ENCODE measurements around the gene ADAM10. TPM values are rescaled to one million over a fixed set of nuclear protein-coding genes. Genes with fewer than 3 reads are reported as not detected.

ADAM10 gene
- polyA plus RNA-seq, 1 of the 3 experiments (the other 2 are of a cell fraction), result 83.5 TPM

GRCh38 chr15:58705105-58705504, 44.4 kb downstream of the ADAM10 start:
- Histone ChIP-seq H3K79me2 (ENCODE audit: insufficient read depth) (peaks cover 66% of the 10 kb centered on the region), H3F3A (replicated peaks; ENCODE audit: insufficient read depth) (peaks cover 4% of the 10 kb centered on the region), H3K9me2 (no peaks in the 10 kb centered on the region), H2AFZ (ENCODE audit: low read depth) (no peak overlapping the region), H4K20me1 (ENCODE audit: insufficient read depth) (peaks cover 3% of the 10 kb centered on the region; the same call in 1 of the 2 replicates), H3K27ac (ENCODE audit: low read depth in 2 of 2, low read length in 1 of 2) (no peak overlapping the region; a peak in 1 of 4 replicates), H3K4me1 (ENCODE audit: control insufficient read depth in 1 of 2, insufficient read depth in 2 of 2, low read depth in 1 of 2, low read length in 1 of 2) (no peaks in the 10 kb centered on the region; a peak in 1 of 4 replicates), H3K36me3 (replicated peaks in 1 of 2; ENCODE audit: control insufficient read depth in 1 of 2, insufficient read depth in 2 of 2, low read length in 1 of 2) (peaks cover 0 to 30% of the 10 kb centered on the region in 2 experiments), H3K4me3 (ENCODE audit: low read depth in 2 of 2, low read length in 1 of 2) (no peak overlapping the region), H3K4me2 (no peak overlapping the region), H3K9me3 (0 out of 2 replicates have a peak, but pooled peaks cover under 1% of the 10 kb centered on the region), H3K27me3 (ENCODE audit: insufficient read depth) (no peaks in the 10 kb centered on the region), H3K9ac (no peak overlapping the region)
- POLR2A ChIA-PET, result no interaction called here
- no peak for DNase-seq
- TF ChIP-seq FOSL2 (IDR thresholded peaks at IDR 0.05; ENCODE audit: borderline replicate concordance, low read depth) (no peak), ELF1 (IDR thresholded peaks at IDR 0.05) (no peak), CHD2 (IDR thresholded peaks at IDR 0.05; ENCODE audit: low read length, partially characterized antibody) (no peak)
- TF ChIP-seq, protein P1, sequence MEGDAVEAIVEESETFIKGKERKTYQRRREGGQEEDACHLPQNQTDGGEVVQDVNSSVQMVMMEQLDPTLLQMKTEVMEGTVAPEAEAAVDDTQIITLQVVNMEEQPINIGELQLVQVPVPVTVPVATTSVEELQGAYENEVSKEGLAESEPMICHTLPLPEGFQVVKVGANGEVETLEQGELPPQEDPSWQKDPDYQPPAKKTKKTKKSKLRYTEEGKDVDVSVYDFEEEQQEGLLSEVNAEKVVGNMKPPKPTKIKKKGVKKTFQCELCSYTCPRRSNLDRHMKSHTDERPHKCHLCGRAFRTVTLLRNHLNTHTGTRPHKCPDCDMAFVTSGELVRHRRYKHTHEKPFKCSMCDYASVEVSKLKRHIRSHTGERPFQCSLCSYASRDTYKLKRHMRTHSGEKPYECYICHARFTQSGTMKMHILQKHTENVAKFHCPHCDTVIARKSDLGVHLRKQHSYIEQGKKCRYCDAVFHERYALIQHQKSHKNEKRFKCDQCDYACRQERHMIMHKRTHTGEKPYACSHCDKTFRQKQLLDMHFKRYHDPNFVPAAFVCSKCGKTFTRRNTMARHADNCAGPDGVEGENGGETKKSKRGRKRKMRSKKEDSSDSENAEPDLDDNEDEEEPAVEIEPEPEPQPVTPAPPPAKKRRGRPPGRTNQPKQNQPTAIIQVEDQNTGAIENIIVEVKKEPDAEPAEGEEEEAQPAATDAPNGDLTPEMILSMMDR (IDR thresholded peaks at IDR 0.05), result no peak
- WGBS (ENCODE audit: low lambda C conversion rate), result 98% methylated on average over 2 of the region's 2 CpGs
- CTCF ChIA-PET, result no interaction called here

DNA sequence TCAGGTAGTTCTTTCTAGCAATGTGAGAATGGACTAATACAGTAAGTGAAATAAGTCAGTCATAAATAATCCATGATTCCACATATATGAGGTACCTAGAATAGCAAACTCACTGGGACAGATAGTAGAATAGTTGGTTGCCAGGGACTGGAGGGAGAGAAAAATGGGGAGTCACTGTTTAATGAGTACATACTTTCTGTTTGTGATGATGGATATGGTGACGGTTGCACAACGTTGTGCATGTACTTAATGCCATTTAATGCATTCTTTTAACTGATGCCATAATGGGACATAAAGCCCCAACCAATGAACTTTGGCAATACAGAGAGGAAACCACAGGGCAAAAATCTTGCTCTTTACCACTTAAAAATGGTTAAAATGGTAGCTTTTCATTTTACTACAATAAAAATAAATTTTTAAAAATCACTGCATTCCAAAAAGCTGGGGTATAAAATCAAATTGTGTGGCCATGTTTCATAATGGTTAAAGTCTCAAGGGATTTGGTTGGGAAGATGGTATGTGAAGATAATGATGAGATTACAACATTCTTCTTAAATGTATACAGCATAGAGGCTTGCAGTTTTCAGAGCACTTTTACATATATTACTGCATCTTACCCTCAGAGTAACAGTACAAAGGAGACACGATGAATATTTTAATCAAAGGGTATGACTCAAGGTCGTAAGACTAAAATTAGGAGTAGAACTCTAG, 45.2 kb downstream of the ADAM10 start:
- Histone ChIP-seq H3K9me3 (peaks cover 8% of the 10 kb centered on the region; the same call in 1 of the 2 replicates), H3K36me3 (replicated peaks in 1 of 2; ENCODE audit: control insufficient read depth in 1 of 2, insufficient read depth in 2 of 2, low read length in 1 of 2) (peaks cover 0 to 37% of the 10 kb centered on the region in 2 experiments), H3K27me3 (ENCODE audit: insufficient read depth) (no peaks in the 10 kb centered on the region), H3K4me3 (ENCODE audit: low read depth in 2 of 2, low read length in 1 of 2) (no peak overlapping the region), H3K9ac (no peak overlapping the region), H3K4me1 (ENCODE audit: control insufficient read depth in 1 of 2, insufficient read depth in 2 of 2, low read depth in 1 of 2, low read length in 1 of 2) (no peaks in the 10 kb centered on the region; a peak in 1 of 4 replicates), H3K27ac (ENCODE audit: low read depth in 2 of 2, low read length in 1 of 2) (peak overlapping the region in 1 of 2 experiments; percentile 12; a peak in 1 of 4 replicates), H3K79me2 (ENCODE audit: insufficient read depth) (peaks cover 69% of the 10 kb centered on the region), H3K9me2 (no peaks in the 10 kb centered on the region), H3F3A (replicated peaks; ENCODE audit: insufficient read depth) (peaks cover 4% of the 10 kb centered on the region), H3K4me2 (no peak overlapping the region), H4K20me1 (ENCODE audit: insufficient read depth) (peaks cover 3% of the 10 kb centered on the region; the same call in 1 of the 2 replicates), H2AFZ (ENCODE audit: low read depth) (no peak overlapping the region)
- ChIA-PET CTCF (interaction anchor here (0.7 kb wide), 1 partner anchor 213 kb away, joined by 3 read pairs; no protein-coding TSS in a partner anchor), POLR2A (no interaction called here)
- TF ChIP-seq MXI1 (IDR thresholded peaks at IDR 0.05; ENCODE audit: low read depth, low read length) (no peak), FOXJ3 (CRISPR knock-in tag; IDR thresholded peaks at IDR 0.05) (no peak), ZBTB33 (IDR thresholded peaks at IDR 0.05; ENCODE audit: borderline replicate concordance, low read depth) (no peak)
- TF ChIP-seq, protein P2, sequence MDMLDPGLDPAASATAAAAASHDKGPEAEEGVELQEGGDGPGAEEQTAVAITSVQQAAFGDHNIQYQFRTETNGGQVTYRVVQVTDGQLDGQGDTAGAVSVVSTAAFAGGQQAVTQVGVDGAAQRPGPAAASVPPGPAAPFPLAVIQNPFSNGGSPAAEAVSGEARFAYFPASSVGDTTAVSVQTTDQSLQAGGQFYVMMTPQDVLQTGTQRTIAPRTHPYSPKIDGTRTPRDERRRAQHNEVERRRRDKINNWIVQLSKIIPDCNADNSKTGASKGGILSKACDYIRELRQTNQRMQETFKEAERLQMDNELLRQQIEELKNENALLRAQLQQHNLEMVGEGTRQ (IDR thresholded peaks at IDR 0.05; ENCODE audit: borderline replicate concordance, low read depth, low read length), result no peak
- WGBS (ENCODE audit: low lambda C conversion rate), result 79% methylated on average over 4 of the region's 4 CpGs
- DNase-seq, result no peak

All from SK-N-SH (cell line).